NCI-H510A (cell line): ENCODE measurements around the gene ATP6V1B1.

Experiments used
- DNase-seq: peaks from one replicate; lab custom pipeline; 2025; lab: John Stamatoyannopoulos, UW

Gene ATP6V1B1

GRCh38 chr2:70944111-70944690, 8.5 kb downstream of the ATP6V1B1 start:
- no peak for DNase-seq

- DNase-seq, result peak; percentile 26
Observed at GRCh38 chr2:70946832-70947442, 11.2 kb downstream of the ATP6V1B1 start.

- no peak for DNase-seq
Observed at GRCh38 chr2:70947556-70948184, 12.0 kb downstream of the ATP6V1B1 start.

- DNase-seq, result peak; percentile 27
Observed at GRCh38 chr2:70948337-70949003, 12.8 kb downstream of the ATP6V1B1 start.

GRCh38 chr2:70949086-70949485, 13.4 kb downstream of the ATP6V1B1 start:
- DNase-seq, result no peak

GRCh38 chr2:70954886-70955285, 19.2 kb downstream of the ATP6V1B1 start:
- DNase-seq, result no peak

GRCh38 chr2:70956141-70956540, 20.4 kb downstream of the ATP6V1B1 start:
- no peak for DNase-seq

GRCh38 chr2:70957798-70958197, 22.1 kb downstream of the ATP6V1B1 start:
- no peak for DNase-seq

- DNase-seq, result no peak
Observed at GRCh38 chr2:70958759-70959158, 23.1 kb downstream of the ATP6V1B1 start.

- DNase-seq, result no peak
Observed at GRCh38 chr2:70959271-70959761, 23.6 kb downstream of the ATP6V1B1 start.

GRCh38 chr2:70959851-70960832, 24.4 kb downstream of the ATP6V1B1 start:
- no peak for DNase-seq

- DNase-seq, result no peak
Observed at GRCh38 chr2:70960833-70961647, 25.3 kb downstream of the ATP6V1B1 start.

GRCh38 chr2:70961648-70961994, 25.9 kb downstream of the ATP6V1B1 start:
- DNase-seq, result no peak

GRCh38 chr2:70962211-70962884, 26.6 kb downstream of the ATP6V1B1 start:
- DNase-seq, result no peak

- no peak for DNase-seq
Observed at GRCh38 chr2:70962885-70963878, 27.5 kb downstream of the ATP6V1B1 start.

- DNase-seq, result no peak
Observed at GRCh38 chr2:70964133-70964532, 28.4 kb downstream of the ATP6V1B1 start.

GRCh38 chr2:70964596-70965386, 29.1 kb downstream of the ATP6V1B1 start:
- DNase-seq, result peak; percentile 31

GRCh38 chr2:70965506-70965905, 29.8 kb downstream of the ATP6V1B1 start:
- no peak for DNase-seq
